COLO829 (cell line): ENCODE measurements around the gene CCDC14.
A peak's percentile ranks its signal among the peaks of the same experiment; 100 is the strongest.
"Not testable (repeated sequence)": the region's sequence is repeated elsewhere in the genome, so short reads cannot be mapped to it uniquely, and the experiment has no call there.

Experiments used
- DNase-seq: peaks from one replicate; pipeline ENCODE4 v3.0.0; 2012; ENCODE audit warnings: low spot score

Gene CCDC14, protein sequence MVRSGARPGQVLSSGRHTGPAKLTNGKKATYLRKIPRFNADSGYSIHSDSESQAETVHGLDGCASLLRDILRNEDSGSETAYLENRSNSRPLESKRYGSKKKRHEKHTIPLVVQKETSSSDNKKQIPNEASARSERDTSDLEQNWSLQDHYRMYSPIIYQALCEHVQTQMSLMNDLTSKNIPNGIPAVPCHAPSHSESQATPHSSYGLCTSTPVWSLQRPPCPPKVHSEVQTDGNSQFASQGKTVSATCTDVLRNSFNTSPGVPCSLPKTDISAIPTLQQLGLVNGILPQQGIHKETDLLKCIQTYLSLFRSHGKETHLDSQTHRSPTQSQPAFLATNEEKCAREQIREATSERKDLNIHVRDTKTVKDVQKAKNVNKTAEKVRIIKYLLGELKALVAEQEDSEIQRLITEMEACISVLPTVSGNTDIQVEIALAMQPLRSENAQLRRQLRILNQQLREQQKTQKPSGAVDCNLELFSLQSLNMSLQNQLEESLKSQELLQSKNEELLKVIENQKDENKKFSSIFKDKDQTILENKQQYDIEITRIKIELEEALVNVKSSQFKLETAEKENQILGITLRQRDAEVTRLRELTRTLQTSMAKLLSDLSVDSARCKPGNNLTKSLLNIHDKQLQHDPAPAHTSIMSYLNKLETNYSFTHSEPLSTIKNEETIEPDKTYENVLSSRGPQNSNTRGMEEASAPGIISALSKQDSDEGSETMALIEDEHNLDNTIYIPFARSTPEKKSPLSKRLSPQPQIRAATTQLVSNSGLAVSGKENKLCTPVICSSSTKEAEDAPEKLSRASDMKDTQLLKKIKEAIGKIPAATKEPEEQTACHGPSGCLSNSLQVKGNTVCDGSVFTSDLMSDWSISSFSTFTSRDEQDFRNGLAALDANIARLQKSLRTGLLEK

DNA sequence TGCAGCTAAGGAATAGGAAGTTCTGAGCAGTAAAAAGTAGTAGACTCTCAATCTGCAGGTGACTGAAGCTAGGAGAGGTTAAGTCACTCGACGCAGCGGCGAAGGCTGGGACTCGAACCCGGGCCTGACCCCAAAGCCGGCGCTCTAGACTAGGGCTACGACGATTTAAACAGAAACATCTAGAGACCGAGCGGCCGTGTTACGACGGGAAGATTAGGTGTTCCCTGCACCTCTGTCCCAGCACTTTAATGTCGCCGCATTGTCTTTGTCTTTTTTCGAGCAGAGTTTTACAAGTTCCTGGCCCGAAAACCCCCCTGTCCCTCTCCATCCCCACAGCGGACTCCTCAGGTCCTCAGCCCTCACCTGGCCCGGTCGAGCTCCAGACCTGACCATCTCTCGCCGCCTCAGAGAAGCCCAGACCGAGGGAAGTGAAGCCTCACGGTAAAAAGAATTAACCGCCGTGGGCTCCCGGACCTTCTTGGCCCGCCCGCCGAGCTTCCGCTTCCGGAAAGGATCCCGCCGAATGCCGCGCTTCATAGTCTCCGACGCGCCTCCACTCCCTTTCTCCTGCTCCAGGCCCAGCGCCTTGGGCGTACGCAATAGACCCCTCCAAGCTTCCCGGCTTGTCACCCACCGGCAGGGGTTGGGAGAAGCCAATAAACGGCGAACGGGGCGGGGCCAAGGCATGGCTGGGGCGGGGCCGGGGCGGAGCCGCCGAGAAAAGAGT, at the start of gene CCDC14:
TSS of gene CCDC14 (minus strand) at position 449 of the 727 bp plus-strand sequence. CDS start at position 393, 56 bp downstream.
- DNase-seq = peak; percentile 91

DNA sequence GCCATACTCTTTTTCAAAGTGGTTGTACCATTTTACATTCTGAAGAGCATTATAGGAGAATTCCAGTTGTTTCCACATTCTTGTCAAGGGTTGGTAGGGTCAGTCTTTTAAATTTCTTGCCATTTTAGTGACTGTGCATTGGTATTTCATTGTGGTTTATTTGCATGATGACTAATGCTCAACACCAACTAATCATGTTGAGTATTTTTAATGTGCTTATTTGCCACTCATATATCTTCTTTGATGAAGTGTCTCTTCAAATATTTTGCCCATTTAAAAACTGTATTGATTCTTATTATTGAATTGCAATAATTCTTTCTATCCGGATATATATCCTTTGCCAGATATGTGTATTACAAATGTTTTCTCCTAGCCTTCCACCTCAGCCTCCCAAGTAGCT, 47.3 kb upstream of the CCDC14 start:
- not testable (repeated sequence) for DNase-seq

DNA sequence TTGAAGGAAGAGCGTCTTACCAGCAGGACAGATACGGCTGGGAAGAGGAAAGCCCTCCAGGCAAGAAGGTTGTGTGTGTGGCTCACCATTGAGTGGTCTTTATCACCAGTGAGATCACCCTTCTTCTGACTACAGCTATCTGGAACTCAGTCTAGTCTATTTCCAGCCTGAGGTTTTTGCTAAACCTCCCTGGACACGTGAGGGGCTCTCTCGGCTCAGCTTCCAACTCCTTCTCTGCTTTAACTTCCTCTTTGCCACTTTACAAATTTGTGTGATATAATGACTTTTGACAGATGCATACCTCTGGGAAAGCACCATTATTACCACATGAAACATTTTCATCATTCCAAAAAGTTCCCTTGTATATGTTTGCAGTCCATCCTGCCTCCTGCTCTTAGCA, 46.2 kb upstream of the CCDC14 start:
- DNase-seq = no peak

DNA sequence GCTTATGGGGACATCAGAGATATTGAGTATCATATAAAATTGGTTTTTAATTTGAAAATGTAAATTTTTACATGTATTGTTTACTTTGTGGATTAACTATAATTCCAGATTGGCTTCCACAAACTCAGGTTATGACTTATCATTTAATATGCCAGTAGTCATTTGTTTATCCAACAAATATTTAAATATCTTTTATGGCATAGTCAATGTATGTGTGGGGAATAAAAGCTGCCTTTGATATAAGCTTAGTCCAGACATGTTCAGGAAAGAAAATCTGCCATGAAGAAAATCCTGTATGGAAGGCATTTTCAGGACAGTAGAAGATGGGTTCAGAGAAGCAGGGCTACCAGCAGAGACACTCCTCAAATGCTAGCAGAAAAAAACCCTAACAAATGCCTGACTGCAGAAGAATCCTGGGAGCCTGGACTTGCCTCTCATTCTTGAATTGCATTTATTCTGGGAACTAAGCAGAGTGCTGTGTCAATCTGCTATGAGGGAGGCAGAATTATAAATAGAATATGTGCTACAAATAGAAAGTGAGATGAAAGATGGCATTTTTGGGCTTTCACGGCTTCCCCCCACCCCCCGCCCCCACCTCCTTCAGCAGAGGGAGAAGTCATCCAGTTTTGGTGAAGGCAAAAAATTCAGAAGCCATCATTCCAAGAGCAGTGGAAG, 41.5 kb upstream of the CCDC14 start:
- not testable (repeated sequence) for DNase-seq

DNA sequence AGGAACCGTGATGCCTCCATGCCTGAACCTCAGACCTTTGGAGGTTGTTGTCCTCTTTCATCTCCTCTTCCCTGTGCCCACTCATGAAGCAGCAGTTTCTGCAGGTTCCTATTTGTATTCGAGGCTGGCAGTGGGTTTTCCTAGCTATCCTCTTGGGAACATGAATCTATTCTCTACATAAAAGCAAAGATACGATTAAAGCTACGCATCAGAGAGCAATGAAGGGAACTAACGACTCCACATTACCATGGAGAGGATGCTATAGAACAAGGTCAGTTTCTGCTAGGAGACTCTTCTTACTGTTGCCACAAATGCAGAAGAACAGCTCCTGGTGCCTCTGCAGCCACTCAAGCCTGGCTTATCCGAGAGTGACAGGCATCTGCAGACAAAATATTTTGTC, 40.3 kb upstream of the CCDC14 start:
- DNase-seq = not testable (repeated sequence)

DNA sequence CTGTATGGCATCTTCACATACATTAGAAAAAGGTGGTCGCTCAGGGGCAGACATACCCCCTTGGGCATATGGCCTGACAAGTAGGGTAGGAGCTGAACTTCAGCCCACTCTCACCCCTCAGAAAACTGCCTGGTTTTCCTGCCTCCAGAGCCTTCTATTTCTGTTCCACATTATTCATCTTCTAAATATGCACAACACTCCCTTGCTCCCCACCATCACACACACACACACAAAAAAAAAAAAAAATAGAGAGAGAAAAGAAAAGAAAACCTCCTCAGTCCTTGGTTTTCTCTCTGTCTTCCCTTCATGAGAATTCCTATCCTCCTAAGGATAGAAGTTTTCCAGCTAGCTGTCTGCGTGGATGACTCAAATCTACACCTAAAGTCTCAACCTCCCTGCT, 36.5 kb upstream of the CCDC14 start:
- no peak for DNase-seq

DNA sequence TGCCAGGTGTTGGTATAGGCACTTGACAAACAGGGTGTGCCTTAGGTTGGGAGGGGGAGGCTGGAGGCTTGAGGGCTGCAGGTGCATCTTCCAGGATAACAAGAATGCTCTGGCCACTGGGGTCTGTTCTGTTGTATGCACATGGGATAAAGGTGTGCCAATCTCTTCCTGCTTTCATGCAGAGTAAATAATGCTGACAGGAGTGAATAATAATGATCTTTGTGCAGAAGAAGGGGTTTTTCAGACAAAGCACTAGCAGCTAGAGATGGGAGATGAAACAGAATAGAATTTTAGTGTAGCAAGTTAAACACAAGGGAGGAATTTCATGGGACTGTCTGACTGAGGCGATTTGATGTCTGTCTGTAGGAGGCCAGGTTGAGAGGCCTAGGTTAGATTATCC, 32.8 kb upstream of the CCDC14 start:
- no peak for DNase-seq

DNA sequence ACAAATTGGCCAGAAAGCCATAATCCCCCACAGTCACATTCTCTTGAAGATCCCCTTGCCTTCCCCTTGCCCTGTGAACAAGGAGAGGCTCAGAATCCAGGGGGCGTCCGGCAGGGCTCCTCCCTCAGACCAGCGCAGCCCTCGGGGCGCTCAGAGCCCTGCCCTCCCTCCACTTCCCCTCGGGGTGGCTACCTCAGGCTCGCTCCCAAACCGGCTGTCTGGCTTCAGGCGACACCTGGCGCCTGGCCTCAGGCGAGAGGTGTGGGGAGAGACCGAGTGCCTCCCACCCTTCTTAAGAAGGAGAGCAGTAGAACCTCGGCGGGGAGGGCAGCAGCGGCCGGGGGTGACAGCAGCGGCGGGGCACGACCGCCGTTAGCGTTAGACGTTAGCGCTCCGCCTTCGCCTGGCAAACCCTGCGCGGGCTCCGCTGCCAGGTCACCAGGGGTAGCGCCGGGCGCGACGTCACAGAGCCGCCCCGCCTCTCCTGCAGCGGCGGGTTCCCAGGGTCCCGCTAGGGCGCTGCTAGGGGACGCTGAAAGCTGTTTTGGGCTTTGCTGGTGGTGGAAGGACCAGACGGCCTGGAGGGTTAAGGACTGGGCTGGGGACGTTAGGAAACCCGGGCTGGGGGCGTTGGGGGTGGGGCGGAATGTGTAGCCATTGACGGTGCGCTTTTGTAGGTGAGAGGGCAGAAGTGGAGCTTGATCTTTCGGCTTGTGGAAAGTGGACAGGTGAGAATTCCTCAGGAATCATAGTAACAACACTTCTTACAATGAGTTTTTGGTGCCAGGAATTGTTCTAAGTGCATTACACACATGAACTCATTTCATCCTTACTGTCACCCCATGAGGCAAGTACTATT, 30.9 kb upstream of the CCDC14 start, which contains the start of gene ROPN1:
TSS of gene ROPN1 (minus strand) at position 395 of the 859 bp plus-strand sequence. CDS start 11,643 bp downstream, outside the sequence.
- DNase-seq = not testable (repeated sequence)

DNA sequence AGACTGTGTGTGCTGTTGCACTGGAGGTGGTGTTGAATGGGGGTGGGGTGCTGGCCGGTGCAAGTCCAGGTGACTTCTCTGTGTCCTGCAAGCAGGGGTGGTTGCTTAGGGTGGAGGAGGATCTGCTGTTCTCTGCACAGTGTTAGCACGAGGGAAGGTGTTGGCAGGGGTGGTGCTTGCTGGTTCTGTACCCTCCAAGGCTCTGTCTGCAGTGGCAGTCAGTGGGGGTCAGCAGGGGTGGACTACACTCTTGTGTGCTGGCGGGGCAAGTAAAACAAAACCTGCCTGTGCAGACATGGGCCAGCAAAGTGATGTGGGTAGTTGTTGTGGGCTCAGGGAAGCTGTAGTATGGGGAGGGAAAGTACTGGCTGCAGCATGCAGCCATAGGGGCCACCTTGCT, 25.4 kb upstream of the CCDC14 start:
- DNase-seq = no peak

DNA sequence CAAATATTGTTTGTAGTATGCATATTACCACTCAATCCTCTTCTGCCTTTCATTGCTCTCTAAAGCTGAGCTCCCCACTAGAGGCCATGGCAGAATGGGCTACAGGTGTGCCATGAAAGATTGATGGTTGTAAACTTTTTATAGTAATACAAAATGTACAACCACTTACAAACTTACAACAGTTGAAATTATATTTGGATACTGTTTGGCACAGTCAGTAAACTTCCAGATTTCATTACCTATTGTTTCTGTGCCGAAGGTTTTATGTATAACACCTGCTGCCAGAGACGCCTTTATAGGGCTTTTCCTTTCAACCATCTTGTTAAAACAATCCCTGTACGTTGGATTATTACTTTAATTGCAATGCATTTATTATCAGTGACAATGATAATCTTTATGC, 23.9 kb upstream of the CCDC14 start:
- no peak for DNase-seq

DNA sequence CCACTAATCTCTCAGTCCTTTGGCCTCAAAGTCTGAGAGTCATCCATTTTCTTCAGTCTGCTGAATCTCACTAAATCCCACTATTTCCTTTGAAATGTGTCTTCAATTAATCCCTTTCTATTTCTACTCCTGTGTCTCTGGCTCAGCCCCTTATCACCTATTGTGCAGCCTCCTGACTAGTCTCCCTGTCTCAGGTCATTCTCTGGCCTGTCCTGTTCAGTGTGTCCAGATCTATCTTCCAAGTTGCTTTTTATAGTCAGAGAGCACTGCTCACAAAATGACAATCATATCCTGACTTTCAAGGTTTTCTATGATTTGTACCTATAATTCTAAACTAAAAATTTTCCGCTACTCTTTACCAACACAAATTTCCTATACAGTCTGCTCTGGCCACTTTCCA, 23.3 kb upstream of the CCDC14 start:
- no peak for DNase-seq

DNA sequence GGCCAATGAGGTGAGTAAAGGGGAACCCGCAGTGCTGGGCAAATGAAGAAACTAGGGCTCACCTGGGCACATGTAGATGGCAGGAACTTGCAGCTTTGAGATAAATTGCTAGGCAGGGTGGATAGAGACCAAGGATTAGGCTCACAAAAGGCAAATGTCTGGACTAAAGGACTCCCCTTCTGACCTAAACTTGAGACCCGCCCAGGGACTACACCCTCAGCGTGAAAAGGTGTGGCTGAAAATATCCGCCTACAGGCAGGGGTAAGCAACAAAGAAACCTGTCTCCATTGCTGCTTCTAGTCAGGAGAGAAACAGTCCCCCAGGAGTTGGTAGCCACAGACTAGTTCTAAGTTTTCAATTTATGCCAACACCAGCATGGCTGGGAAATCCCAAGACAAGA, 20.3 kb upstream of the CCDC14 start:
- DNase-seq = not testable (repeated sequence)

DNA sequence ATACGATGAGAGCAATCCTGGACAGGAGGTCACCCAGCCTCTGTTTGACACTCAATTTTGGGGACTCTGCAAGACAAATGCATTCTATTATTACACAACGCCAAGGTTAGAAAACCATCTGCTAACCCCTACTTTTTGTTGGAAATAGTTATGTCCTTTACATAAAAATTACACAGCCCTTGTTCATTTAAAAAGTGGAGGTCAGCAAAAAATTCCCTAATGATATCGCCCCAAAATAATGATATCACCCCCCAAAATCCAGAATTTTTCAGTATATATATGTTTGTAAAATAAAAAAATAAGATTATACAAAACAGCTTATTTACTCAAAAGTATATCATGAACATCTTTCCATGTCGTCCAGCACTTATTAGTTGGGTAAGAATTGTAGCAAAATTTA, 19.5 kb upstream of the CCDC14 start:
- no peak for DNase-seq

DNA sequence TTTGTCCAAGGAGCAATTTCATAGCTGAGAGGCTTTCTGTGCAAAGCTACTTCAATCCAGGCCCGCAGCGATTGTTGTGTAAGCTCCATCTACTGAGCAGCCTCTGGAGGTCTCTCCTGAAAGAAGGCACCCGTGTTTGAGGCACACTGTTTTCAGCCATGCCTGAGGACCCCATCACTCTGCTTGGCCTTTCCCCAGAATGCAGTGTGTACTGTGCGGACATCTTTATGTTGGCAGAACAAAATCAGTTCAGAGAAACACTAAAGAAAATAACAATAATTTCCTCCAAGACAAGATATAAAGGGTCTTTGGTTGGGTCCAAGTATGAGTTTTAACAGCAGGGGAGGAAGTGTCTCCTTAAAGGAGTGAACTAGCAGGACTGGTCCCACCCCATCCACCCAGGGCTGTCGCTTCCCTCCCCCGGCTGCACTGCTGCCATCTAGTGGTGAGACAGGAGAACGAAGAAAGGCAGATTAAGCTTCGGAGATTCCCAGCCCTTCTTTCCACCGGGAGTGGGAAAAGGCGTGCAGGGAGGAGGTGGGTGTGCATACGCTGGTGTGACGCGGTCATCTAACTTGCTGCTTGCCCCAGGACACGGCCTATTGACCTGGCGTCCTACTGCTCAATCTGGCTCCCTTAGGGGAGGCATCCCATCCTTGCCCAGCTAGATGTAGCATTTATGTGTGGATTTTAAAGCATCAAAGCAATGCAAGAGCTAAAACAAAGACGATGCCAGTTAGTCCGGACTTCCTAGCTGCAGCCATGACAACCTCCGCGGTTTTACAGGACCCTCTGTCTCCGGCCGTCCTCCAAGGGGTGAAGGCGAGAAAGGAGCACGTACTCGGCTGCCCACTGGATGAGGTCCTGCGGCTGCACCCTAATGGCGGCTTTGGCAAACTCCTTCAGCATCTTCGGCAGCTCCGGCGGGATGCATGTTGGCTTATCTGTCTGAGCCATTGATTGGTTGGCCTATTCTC, 18.8 kb upstream of the CCDC14 start:
- peak; percentile 51 for DNase-seq

DNA sequence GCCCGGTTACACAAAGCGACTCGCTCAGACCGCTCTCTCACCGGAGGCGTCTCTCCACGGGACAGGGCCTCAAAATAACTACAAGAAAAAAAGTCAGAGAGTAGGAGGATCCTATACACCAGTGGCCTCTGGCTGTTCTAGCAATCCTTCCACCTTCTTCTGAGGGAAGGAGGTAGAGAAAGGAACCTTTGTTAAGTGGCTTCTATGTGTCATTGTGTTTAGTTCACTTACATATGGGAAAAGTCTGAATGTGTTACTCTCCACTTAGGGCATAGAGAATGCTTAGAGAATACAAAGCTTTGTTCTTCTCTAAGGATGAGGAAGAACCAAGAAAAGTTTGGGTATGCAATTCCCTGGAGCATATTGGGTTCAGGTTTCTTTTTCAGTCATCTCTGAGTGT, 15.9 kb upstream of the CCDC14 start:
- peak; percentile 85 for DNase-seq

DNA sequence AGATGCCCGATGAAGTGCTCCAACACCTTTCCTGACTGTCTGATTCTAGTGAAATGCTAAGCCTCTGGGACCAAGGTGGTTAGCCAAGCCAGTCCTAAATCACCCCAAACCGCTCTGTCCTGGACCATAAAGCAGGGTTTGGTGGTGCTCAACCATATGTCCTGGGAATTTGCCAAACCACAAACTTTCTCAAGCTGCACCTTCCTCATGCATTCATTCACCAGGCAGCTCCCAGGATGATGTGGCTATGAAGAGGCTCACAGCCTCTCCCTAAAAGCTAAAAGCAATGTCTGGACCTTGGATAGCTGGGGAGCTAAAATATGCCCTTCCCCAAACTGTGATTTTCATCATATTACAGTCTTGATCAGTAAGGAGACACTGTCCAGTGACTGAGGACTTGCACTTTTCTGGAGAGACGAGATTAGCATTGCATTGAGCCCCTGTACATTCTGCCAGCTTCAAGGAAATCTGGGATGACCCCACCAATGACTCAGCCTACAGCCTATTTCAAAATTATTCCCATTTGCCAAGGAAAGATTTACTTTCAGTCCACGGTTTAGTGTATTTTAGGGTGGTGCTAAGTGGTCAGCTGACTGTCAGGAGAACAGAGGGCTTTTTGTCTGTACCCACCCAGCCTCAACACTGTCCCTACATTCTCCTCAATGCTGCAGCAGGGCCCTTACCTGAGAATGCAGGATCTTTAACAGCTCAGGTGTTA, 15.3 kb upstream of the CCDC14 start:
- DNase-seq = peak; percentile 74

DNA sequence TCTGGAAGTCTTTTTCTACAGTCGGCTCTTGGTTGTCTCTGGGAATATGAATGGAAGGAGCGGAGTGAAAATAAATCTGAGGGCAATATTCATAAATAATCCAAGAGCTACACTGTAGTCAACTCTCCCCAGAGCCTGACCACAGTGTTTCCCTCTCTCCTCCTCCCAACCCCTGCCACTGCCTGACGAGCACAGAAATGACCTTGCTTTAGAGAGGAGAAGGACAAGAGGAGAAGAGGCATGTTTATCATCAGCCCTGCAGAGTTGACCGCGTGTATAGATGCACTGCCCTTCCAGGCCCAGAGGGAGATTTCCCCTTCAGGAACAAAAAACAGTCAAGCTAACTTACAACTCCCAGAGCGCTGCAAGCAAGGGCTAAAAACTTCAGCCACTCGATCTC, 14.0 kb upstream of the CCDC14 start:
- not testable (repeated sequence) for DNase-seq

DNA sequence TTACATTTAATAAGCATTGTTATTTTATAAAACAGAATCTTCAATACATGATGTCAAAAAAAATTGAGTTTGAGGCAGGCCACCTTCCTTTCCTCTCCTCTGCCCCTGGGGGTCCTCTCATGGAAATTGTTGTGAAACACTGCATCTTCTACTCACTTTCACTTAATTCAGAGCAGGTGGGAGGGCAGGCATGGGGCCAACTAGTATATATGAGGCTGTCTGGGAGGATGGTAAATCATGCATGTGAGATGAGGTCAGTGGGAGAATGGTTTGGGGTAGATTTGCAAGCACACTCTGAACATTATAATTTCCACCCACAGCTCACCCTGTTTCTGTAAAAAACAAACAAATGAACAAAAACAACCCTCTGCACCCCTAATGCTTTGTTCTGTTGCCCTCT, 10.4 kb upstream of the CCDC14 start:
- DNase-seq = no peak

DNA sequence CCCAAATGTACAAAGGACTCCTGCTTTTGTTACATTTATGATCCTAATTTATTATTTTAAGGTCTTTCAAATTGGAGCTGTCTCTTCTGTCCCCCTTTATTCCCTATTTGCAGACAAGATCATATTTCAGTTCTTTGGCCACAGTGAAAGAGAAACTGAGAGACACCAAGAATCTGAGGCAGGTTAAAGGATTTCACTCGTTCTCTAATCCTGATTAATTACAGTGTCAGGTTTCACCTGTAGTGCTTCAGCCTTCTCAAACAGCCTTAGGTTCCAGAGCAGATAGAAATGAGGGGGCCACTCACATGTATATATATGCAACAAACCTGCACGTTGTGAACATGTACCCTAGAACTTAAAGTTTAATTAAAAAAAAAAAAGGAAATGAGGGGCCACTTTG, 6.2 kb upstream of the CCDC14 start:
- DNase-seq = not testable (repeated sequence)
